Stomach smooth muscle (tissue), 2 donors: ENCODE measurements around the gene POLG.

Experiments
- H3K27ac ChIP-seq: one replicate; pipeline ENCODE4 v1.7.0; 2013; ENCODE audit warnings: mild to moderate bottlenecking, low read length, inconsistent platforms
- H3K27me3 ChIP-seq, 2 donors: one replicate each; pipeline ENCODE4 v1.7.0; 2013; ENCODE audit warnings: low read length in 2 of 2; ENCODE audit not compliant: insufficient read depth in 2 of 2, control insufficient read depth in 1 of 2
- H3K36me3 ChIP-seq, 2 donors: one replicate each; pipeline ENCODE4 v1.7.0; 2013; ENCODE audit warnings: low read length in 2 of 2; ENCODE audit not compliant: control insufficient read depth in 2 of 2, insufficient read depth in 2 of 2
- H3K4me1 ChIP-seq: one replicate; pipeline ENCODE4 v1.7.0; 2013; ENCODE audit warnings: low read length; ENCODE audit not compliant: control insufficient read depth, insufficient read depth
- H3K4me3 ChIP-seq, 2 donors: one replicate each; pipeline ENCODE4 v1.7.0; 2013; ENCODE audit warnings: low read length in 2 of 2
- H3K9ac ChIP-seq, 2 donors: one replicate each; pipeline ENCODE4 v1.7.0; 2013; ENCODE audit warnings: low read length in 2 of 2, mild to moderate bottlenecking in 1 of 2
- H3K9me3 ChIP-seq, 2 donors: one replicate each; pipeline ENCODE4 v1.7.0; 2013; ENCODE audit warnings: low read length in 2 of 2; ENCODE audit not compliant: control insufficient read depth in 2 of 2
- donor health status: healthy.
- donor health status: Pancreatic carcinoma.

POLG gene

GRCh38 chr15:89349206-89349558, 14.6 kb upstream of the POLG start:
- Histone ChIP-seq H3K4me3 (no peak overlapping the region), H3K27me3 (peaks cover 11 to 20% of the 10 kb centered on the region in 2 donors), H3K27ac (no peak overlapping the region), H3K9me3 (no peaks in the 10 kb centered on the region), H3K36me3 (no peaks in the 10 kb centered on the region), H3K4me1 (no peaks in the 10 kb centered on the region), H3K9ac (no peak overlapping the region)

DNA sequence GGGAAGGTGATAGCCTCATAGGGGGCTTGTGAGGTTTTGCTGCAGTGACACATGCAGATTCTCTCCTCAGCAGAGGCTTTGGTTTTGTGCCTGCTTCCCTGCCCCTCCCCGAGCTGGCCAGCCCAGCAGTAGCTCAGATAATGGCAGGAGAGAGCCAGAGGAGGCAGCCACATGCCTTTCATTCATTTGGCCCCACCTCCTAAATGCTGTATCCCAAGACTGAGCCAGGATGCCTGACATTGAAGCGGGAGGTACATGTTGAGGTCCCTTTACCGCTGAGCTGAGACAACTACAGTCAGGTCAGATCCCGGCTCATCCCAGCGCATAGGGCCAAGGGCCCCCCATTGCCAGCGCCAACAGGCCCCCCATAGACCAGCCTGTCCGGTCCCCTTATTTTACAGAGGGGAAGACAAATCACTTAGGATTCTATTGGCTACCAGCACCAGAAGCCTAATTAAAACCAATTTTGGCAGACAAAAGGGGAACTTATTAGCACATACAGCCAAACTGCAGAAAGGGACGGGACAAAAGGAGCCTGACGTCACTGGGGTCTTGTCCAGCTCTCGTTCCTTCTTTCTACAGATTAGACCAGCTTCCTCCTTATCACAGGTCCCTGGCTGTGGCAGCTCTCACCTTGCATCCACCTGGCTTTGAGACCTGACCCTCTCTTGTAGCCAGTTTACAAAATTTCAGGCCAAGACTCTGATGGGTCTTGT, 12.1 kb upstream of the POLG start:
- H3K9me3 ChIP-seq: no peaks in the 10 kb centered on the region
- no peak overlapping the region for H3K27ac ChIP-seq
- peaks cover 6 to 18% of the 10 kb centered on the region in 2 donors for H3K27me3 ChIP-seq
- H3K9ac ChIP-seq: no peak overlapping the region
- H3K4me3 ChIP-seq: no peak overlapping the region
- no peaks in the 10 kb centered on the region for H3K4me1 ChIP-seq
- no peaks in the 10 kb centered on the region for H3K36me3 ChIP-seq

DNA sequence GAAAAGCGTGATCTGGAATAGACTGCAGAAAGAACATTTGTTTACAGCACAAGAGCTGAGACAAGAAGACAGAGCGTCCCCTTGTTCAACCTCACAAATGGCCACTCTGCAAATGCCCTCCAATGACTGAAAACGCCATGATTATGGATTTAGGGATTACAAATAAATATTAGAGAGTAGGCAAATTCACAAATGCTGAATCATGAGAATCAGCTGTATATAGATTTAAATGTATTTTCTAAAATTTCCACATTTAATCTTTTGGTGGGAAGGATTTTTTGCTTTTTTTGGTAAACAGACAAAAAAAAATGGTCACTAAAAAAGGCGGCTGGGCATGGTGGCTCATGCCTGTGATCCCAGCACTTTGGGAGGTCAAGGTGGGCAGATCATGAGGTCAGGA, 10.6 kb upstream of the POLG start:
- H3K36me3 ChIP-seq: no peaks in the 10 kb centered on the region
- H3K9ac ChIP-seq: no peak overlapping the region
- H3K9me3 ChIP-seq: no peaks in the 10 kb centered on the region
- no peak overlapping the region for H3K4me3 ChIP-seq
- no peaks in the 10 kb centered on the region for H3K4me1 ChIP-seq
- peaks cover 3 to 18% of the 10 kb centered on the region in 2 donors for H3K27me3 ChIP-seq
- H3K27ac ChIP-seq: no peak overlapping the region

DNA sequence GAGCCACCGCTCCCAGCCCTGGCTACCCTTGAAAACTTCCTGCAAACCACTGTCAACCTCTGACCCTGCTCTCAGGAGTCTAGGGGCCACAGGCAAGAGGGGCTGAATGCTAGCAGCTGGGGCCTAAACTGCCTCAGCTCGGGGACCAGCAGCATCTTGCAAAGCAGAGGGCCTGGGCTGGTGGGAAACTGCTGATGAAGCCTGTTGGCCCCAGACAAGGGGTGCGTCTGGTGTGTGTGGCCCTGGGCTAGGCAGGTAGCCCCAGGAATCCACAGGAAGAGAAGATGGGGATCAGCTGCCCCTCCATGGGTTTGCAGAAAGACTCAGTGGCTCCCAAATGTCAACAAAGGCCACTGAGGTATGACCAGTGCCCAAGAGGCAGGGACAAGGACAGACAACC, 8.2 kb upstream of the POLG start:
- Histone ChIP-seq H3K27ac (no peak overlapping the region), H3K36me3 (no peaks in the 10 kb centered on the region), H3K27me3 (peaks cover 2 to 13% of the 10 kb centered on the region in 2 donors), H3K9ac (no peak overlapping the region), H3K9me3 (no peaks in the 10 kb centered on the region), H3K4me1 (no peaks in the 10 kb centered on the region), H3K4me3 (no peak overlapping the region)

GRCh38 chr15:89341316-89342005, 6.8 kb upstream of the POLG start:
- Histone ChIP-seq H3K27ac (no peak overlapping the region), H3K4me3 (no peak overlapping the region), H3K27me3 (peaks cover 0 to 9% of the 10 kb centered on the region in 2 donors), H3K36me3 (no peaks in the 10 kb centered on the region), H3K4me1 (no peaks in the 10 kb centered on the region), H3K9ac (no peak overlapping the region), H3K9me3 (no peaks in the 10 kb centered on the region)

GRCh38 chr15:89340573-89340972, 5.9 kb upstream of the POLG start:
- Histone ChIP-seq H3K27me3 (peaks cover 0 to 5% of the 10 kb centered on the region in 2 donors), H3K27ac (no peak overlapping the region), H3K36me3 (no peaks in the 10 kb centered on the region), H3K4me1 (peaks cover 3% of the 10 kb centered on the region), H3K4me3 (no peak overlapping the region), H3K9ac (no peak overlapping the region), H3K9me3 (no peaks in the 10 kb centered on the region)

GRCh38 chr15:89338036-89338435, 3.4 kb upstream of the POLG start:
- H3K27me3 ChIP-seq: peaks cover 0 to 4% of the 10 kb centered on the region in 2 donors
- peaks cover 20% of the 10 kb centered on the region for H3K4me1 ChIP-seq
- H3K27ac ChIP-seq: no peak overlapping the region
- no peaks in the 10 kb centered on the region for H3K9me3 ChIP-seq
- H3K9ac ChIP-seq: no peak overlapping the region
- peaks cover 0 to 1% of the 10 kb centered on the region in 2 donors for H3K36me3 ChIP-seq
- no peak overlapping the region for H3K4me3 ChIP-seq

GRCh38 chr15:89335298-89336041, 846 bp upstream of the POLG start:
- peaks cover 38% of the 10 kb centered on the region for H3K4me1 ChIP-seq
- H3K27ac ChIP-seq: peak overlapping the region; percentile 71
- H3K9me3 ChIP-seq: no peaks in the 10 kb centered on the region
- H3K36me3 ChIP-seq: peaks cover 14 to 18% of the 10 kb centered on the region in 2 donors
- H3K4me3 ChIP-seq: peak overlapping the region; percentile 50 to 93
- no peaks in the 10 kb centered on the region for H3K27me3 ChIP-seq
- peak overlapping the region; percentile 12 to 47 for H3K9ac ChIP-seq

- peak overlapping the region; percentile 71 for H3K27ac ChIP-seq
- H3K36me3 ChIP-seq: peaks cover 29 to 31% of the 10 kb centered on the region in 2 donors
- H3K4me3 ChIP-seq: peak overlapping the region; percentile 67 to 93
- H3K4me1 ChIP-seq: peaks cover 46% of the 10 kb centered on the region
- peak overlapping the region; percentile 76 to 82 for H3K9ac ChIP-seq
- no peaks in the 10 kb centered on the region for H3K27me3 ChIP-seq
- no peaks in the 10 kb centered on the region for H3K9me3 ChIP-seq
Observed at GRCh38 chr15:89333959-89334509, 590 bp downstream of the POLG start.

DNA sequence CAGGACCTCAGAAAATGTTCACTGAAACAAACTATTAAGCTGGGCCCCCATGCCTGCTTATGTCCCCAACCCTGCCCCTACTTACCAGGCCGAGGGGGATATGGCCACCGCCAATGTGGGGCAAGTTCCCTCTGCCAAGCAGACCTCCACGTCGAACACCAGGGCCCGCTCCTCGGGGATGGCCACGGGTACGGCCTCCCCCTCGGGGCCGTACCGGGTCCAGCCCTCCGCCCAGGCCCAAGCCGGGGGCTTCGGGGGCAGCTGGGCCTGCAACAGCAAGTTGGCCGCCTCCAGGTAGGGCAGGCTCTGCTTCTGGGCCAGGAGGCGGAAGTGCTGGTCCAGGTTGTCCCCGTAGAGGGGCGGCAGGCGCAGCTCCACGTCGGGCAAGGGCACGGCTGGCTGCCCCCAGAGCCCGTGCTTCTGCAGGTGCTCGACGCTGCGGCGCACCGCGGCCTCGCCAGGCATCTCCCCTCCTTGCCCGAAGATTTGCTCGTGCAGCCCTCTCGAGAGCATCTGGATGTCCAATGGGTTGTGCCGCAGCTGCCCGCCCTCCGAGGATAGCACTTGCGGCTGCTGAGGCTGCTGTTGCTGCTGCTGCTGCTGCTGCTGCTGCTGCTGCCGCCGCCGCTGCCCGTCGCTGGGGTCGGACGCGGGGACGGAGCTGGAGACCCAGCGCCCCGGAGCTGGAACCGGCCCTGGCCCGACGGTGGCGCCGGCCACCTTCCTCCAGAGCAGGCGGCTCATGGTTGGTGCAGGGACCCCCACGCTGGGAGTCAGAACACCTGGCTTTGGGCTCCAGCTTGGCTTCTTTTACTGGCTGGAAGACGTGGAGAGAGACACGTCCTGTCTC, 1.4 kb downstream of the POLG start:
- Histone ChIP-seq H3K9ac (peak overlapping the region; percentile 76 to 82), H3K27ac (no peak overlapping the region), H3K9me3 (no peaks in the 10 kb centered on the region), H3K27me3 (no peaks in the 10 kb centered on the region), H3K36me3 (peaks cover 36 to 38% of the 10 kb centered on the region in 2 donors), H3K4me1 (peaks cover 50% of the 10 kb centered on the region), H3K4me3 (peak overlapping the region; percentile 67 to 93)
